ENCODE measurements around the gene CYP27C1.

CYP27C1 gene, protein sequence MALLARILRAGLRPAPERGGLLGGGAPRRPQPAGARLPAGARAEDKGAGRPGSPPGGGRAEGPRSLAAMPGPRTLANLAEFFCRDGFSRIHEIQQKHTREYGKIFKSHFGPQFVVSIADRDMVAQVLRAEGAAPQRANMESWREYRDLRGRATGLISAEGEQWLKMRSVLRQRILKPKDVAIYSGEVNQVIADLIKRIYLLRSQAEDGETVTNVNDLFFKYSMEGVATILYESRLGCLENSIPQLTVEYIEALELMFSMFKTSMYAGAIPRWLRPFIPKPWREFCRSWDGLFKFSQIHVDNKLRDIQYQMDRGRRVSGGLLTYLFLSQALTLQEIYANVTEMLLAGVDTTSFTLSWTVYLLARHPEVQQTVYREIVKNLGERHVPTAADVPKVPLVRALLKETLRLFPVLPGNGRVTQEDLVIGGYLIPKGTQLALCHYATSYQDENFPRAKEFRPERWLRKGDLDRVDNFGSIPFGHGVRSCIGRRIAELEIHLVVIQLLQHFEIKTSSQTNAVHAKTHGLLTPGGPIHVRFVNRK

DNA sequence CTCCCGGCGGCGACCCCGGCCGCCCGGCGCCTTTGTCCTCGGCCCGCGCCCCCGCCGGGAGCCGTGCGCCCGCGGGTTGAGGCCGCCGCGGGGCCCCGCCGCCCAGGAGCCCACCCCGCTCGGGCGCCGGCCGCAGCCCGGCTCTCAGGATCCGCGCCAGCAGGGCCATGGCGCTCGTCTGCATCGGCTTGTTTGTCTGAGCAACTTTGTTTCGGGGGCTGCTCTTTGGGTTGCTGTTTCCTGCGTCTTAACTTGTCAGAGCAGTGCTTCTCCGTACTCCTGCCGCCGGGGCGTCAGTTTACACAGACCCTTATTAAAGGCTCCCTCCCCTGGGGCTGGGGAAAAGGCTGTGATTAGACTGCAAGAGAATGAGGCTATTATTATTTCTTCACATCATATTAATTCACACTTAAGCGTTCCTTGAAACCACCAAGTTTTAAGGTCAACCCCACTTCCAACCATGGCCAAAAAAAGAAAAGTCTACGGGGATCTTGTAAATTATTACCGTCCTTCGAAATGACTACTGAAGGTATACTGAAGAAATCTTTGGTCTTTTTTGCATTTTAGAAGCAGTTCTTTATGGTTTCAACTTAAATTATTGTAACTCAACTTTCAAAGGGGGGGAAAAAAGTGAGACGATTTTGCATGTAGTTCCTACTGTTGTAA is at the start of gene CYP27C1:
Gene CYP27C1, minus strand, starts transcription at position 198 of the 666 bp plus-strand sequence. Its CDS starts 29 bp downstream, at position 169.
- Histone ChIP-seq H3K36me3 (ENCODE audit: control insufficient read depth, low read length) (no peaks in the 10 kb centered on the region), H3K79me2 (ENCODE audit: control insufficient read depth, low read length) (no peaks in the 10 kb centered on the region), H3K4me1 (ENCODE audit: control insufficient read depth, low read length) (no peaks in the 10 kb centered on the region), H4K20me1 (ENCODE audit: control insufficient read depth, insufficient read depth, low read depth, low read length) (no peaks in the 10 kb centered on the region), H3K4me3 (ENCODE audit: low read length) (no peak within 1 kb of the TSS), H3K27ac (ENCODE audit: low read depth, low read length) (no peak within 1 kb of the TSS), H3K27me3 (ENCODE audit: control insufficient read depth, low read length) (peaks cover 26% of the 10 kb centered on the region), H3K4me2 (ENCODE audit: low read length) (no peak within 1 kb of the TSS), H3K9me2 (replicated peaks; ENCODE audit: control insufficient read depth, low read length) (no peaks in the 10 kb centered on the region), H3K9me3 (ENCODE audit: control insufficient read depth, insufficient read depth, low read length) (peaks cover 10% of the 10 kb centered on the region), H3F3A (ENCODE audit: control insufficient read depth, insufficient read depth) (no peaks in the 10 kb centered on the region)
- TF ChIP-seq CTCF (IDR thresholded peaks at IDR 0.05; ENCODE audit: low read depth, low read length, poor library complexity, severe bottlenecking): no peak
- TF ChIP-seq EZH2phosphoT487 (IDR thresholded peaks at IDR 0.05; ENCODE audit: borderline replicate concordance, low read length): no peak

DNA sequence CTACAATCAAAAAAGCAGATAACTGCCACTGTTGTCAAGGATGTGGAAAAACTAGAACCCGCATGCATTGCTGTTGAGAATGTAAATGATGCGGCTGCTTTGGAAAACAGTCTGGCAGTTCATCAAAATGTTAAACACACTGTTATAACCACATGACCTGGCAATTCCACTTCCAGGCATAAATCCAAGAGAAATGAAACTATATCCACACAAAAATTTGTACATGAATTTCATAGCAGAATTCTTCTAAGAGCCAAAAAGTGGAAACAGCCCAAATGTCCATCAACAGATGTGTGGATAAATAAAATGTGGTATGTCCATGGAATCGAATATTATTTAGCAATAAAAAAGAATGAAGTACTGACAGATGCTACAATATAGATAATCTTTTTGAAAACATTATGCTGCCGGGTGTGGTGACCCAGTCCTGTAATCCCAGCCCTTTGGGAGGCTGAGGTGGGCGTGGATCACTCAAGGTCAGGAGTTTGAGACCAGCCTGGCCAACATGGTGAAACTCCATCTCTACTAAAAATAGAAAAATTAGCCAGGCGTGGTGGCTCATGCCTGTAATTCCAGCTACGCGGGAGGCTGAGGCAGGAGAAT is 41.8 kb upstream of the CYP27C1 start:
- no peak overlapping the region for H3K4me2 ChIP-seq (ENCODE audit: low read length)
- H3K36me3 ChIP-seq (ENCODE audit: control insufficient read depth, low read length): peaks cover 47% of the 10 kb centered on the region
- no peaks in the 10 kb centered on the region for H3K9me3 ChIP-seq (ENCODE audit: control insufficient read depth, insufficient read depth, low read length)
- TF ChIP-seq CTCF (IDR thresholded peaks at IDR 0.05; ENCODE audit: low read depth, low read length, poor library complexity, severe bottlenecking): no peak
- TF ChIP-seq EZH2phosphoT487 (IDR thresholded peaks at IDR 0.05; ENCODE audit: borderline replicate concordance, low read length): no peak
- H3K4me1 ChIP-seq (ENCODE audit: control insufficient read depth, low read length): no peaks in the 10 kb centered on the region
- no peaks in the 10 kb centered on the region for H3K79me2 ChIP-seq (ENCODE audit: control insufficient read depth, low read length)
- H3K9me2 ChIP-seq (replicated peaks; ENCODE audit: control insufficient read depth, low read length): no peaks in the 10 kb centered on the region
- H3K27me3 ChIP-seq (ENCODE audit: control insufficient read depth, low read length): no peaks in the 10 kb centered on the region
- no peak overlapping the region for H3K4me3 ChIP-seq (ENCODE audit: low read length)
- no peak overlapping the region for H3K27ac ChIP-seq (ENCODE audit: low read depth, low read length)
- no peaks in the 10 kb centered on the region for H4K20me1 ChIP-seq (ENCODE audit: control insufficient read depth, insufficient read depth, low read depth, low read length)
- H3F3A ChIP-seq (ENCODE audit: control insufficient read depth, insufficient read depth): no peaks in the 10 kb centered on the region

DNA sequence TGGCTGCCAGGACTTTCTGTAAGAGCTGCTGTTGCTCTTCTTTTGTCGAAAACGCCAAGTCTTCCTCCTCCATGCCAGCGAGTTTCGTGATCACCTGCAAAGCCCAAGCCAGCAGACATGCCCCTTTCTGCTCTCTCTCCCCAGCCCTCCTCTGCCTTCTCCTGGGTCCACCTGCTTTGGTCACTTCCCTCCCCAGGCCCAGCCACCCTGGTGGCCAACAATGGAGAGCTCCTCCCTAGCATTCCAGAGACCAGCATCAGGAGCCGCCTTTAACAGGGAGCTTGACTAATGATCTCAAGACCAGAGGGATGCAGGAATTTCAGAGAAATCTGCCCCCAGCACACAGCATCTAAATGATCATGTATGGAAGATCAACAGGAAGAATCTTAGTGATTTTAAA is 39.3 kb upstream of the CYP27C1 start:
- Histone ChIP-seq H3K79me2 (ENCODE audit: control insufficient read depth, low read length) (no peaks in the 10 kb centered on the region), H3K27ac (ENCODE audit: low read depth, low read length) (no peak overlapping the region), H3F3A (ENCODE audit: control insufficient read depth, insufficient read depth) (no peaks in the 10 kb centered on the region), H4K20me1 (ENCODE audit: control insufficient read depth, insufficient read depth, low read depth, low read length) (no peaks in the 10 kb centered on the region), H3K4me1 (ENCODE audit: control insufficient read depth, low read length) (no peaks in the 10 kb centered on the region), H3K27me3 (ENCODE audit: control insufficient read depth, low read length) (no peaks in the 10 kb centered on the region), H3K4me2 (ENCODE audit: low read length) (no peak overlapping the region), H3K4me3 (ENCODE audit: low read length) (no peak overlapping the region), H3K9me3 (ENCODE audit: control insufficient read depth, insufficient read depth, low read length) (no peaks in the 10 kb centered on the region), H3K36me3 (ENCODE audit: control insufficient read depth, low read length) (peaks cover 54% of the 10 kb centered on the region), H3K9me2 (replicated peaks; ENCODE audit: control insufficient read depth, low read length) (no peaks in the 10 kb centered on the region)
- no peak for TF ChIP-seq CTCF (IDR thresholded peaks at IDR 0.05; ENCODE audit: low read depth, low read length, poor library complexity, severe bottlenecking)
- no peak for TF ChIP-seq EZH2phosphoT487 (IDR thresholded peaks at IDR 0.05; ENCODE audit: borderline replicate concordance, low read length)
